GM21576 (cell line): ENCODE results near the gene HPGDS.
"Not testable (repeated sequence)": the region's sequence is repeated elsewhere in the genome, so short reads cannot be mapped to it uniquely, and the experiment has no call there.

ENCODE experiments used
- ATAC-seq: cut with Tn5 transposase; IDR thresholded peaks from one replicate; pipeline ENCODE4 v1.9.1; 2021; ENCODE audit warnings: mild to moderate bottlenecking, moderate library complexity; ENCODE audit not compliant: unreplicated experiment

Gene HPGDS

DNA sequence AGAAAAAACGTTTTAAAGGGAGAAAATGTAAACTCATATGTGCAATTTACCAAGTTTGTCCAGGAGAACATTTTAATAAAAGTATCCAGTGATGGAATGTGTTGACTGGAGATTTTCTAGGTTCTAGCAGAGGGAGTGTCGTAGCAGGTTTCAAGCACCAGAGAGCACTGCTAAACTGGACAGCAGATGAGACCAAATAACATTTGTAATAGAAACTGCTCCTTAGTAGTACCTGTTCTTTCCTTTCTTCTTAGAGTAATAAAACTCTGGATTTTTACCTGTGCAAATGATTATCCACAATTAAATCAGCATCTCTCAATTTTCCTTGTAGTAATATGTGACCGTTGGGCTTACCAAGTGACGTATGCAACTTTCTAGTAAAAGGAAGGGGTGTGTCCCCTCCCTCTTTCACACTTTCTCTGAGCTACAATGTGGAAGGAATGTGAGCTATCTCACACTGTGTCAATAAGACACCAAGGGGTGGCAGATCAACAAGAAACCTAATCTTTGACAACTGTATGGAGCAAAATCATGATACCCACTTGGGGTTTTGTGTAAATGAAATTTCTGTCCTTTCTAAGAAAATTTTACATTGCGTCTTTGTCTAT, 9.5 kb downstream of the HPGDS start:
- ATAC-seq, result no peak

DNA sequence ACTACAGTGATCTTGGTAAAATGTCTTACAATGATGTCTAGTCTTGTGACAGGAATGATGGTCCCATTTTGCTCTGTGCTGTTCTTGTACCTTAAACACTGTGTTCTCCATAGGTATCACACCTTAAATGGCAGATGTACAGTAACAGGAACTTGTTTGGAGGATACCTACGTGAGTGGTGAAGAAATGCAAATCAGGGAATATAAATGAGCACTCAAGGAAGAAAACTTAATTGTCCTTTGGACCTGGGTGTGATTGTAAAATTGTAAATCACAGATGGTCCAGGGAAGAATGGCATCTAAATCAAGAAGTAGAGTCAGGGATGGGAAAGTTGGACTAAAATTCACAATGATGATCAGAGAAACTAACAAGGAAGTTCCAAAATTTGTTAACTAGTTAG, 12.7 kb downstream of the HPGDS start:
- ATAC-seq, result no peak

DNA sequence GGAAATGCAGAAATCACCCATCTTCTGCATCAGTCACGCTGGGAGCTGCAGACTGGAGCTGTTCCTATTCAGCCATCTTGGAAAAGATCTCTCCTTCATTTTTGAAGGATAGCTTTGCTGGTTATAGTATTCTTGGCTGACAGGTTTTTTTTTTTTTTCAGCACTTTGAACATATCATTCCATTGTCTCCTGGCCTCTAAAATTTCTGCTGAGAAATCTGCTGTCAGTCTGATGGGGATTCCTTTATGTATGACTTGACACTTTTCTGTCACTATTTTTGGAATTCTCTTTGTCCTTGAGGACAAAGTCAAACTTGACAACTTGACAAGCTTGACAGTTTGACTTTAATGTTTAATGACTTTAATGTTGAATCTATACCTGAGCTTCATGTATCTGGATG, 16.8 kb downstream of the HPGDS start:
- ATAC-seq, result no peak

DNA sequence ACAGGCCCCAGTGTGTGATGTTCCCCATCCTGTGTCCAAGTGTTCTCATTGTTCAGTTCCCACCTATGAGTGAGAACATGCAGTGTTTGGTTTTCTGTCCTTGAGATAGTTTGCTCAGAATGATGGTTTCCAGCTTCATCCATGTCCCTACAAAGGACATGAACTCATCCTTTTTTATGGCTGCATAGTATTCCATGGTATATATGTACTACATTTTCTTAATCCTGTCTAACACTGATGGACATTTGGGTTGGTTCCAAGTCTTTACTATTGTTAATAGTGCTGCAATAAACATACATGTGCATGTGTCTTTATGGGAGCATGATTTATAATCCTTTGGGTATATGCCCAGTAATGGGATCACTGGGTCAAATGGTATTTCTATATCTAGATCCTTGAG, 22.7 kb downstream of the HPGDS start:
- not testable (repeated sequence) for ATAC-seq

DNA sequence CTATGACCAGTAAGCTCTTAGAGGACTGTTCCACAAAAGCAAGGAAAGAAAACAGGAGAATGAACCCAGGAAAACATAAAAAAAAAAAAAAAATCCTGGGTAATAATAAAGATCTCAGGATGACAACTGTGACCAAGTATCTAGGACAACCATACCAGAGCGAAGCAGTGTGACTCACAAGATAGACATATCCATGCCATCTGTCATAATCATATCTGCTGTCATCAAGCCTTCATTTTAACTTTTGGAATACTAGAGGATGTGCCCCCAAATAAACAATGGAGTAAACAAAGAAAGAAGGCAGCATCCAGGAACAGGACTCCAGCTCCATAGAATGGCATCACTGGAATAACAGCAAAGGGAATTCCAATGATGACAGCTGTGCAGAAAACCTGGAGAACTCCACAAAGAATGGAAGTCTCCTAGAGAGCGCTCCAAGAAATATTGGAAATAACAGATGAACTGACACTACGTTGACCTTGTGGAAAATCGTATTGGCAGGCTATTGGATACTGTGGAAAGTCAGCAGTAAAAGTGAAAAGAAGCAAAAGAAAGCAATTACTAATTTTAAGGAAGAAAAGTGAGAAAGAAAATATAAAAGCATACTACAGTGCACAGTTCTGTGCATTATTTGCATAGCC, 35.3 kb downstream of the HPGDS start:
- no peak for ATAC-seq

DNA sequence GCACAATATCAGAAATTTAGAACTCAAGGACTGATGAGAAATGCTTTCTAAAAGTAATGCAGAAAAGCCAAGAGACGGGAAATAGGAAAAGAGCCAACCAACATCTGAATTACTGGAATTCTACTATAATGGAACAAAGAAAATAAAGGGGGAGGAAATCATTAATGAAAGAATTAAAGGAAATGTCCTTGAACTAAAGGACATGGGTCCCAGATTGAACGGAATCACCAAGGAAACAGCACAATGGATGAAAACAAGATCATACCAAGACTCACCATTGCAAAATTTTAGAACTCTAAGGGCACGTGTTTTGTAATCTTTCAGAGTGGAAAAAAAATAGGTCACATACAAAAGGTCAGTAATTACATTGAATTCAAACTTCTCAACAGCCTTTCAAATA, 35.9 kb downstream of the HPGDS start:
- no peak for ATAC-seq

DNA sequence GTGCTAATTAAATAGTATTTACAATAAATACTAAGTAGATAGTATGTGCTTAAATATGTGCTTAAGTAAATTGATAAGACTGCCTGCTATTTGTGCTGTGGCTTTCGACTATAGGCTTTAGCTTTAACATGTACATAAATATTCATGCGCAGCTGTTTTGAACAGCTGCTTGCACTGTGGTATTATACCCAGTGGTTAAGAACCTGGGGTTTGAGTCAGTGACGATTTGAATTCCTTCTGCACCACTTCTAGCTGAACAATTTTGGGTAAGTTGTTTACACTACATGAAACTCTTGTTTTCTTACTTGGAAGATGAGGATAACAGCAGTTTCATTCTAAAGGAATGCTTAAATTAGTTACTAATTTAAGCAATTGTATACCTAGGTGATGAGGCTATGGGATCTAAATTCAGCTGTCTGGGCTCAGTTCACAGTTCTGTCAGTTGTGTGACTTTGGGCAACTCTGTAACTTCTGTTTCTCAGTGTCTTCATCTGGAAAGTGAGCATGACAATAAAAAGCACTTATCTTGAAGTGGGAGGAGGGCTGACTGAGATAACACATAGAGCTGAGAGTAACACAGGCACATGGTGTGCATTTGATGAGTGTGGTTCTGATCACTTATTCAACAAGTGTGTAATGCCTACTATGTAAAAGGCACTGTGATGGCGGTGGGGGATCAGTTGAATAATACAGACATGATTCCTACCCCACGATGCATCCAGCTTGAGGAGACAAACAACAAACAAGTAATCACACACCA, 37.0 kb downstream of the HPGDS start:
- ATAC-seq, result no peak

DNA sequence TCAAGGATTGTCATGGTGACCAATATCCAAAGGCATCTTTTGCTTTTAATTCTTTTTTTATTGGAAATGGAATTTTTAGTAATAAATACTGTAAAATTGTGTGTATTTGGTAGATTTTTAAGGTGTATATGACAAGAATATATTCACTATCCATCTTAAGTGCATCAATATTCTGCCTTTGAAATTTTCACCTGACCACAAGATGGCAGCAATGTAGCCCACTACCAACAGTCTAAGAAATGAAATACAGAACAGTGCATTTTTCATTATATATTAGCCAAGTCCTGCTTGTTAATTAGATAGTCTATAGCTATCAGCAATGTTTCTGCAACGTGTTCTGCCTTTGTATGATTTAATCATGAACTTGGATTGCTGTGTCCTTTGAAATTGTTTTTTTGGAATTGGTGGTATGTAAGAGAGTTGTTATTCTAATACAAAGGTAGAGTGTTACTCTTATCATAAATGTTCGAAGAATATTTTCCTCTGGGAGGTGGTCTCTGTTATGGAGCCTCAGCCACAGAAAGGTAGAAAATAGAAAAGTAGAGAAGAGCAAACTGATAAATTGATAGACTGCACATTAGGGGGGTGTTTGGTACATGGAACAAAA, 38.2 kb downstream of the HPGDS start:
- peak; percentile 70 for ATAC-seq

DNA sequence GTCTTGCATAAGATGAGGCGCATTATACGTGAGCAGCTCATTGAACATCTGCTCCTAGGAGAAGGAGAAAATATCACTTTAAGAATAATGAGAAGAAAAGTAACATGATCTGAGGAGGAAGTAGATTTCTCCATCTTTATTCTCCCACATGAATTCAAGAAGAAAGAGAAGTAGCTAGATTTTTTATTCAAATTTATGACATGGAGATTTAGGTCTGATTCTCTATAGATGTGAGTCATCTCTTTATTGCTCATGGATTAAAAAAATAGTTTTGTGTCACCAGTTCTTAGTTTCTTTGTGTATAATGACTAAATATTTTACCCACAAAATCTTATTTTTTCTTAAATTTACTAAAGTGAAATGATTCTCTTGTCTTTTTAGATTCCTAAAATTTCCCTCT, 40.4 kb downstream of the HPGDS start:
- no peak for ATAC-seq

DNA sequence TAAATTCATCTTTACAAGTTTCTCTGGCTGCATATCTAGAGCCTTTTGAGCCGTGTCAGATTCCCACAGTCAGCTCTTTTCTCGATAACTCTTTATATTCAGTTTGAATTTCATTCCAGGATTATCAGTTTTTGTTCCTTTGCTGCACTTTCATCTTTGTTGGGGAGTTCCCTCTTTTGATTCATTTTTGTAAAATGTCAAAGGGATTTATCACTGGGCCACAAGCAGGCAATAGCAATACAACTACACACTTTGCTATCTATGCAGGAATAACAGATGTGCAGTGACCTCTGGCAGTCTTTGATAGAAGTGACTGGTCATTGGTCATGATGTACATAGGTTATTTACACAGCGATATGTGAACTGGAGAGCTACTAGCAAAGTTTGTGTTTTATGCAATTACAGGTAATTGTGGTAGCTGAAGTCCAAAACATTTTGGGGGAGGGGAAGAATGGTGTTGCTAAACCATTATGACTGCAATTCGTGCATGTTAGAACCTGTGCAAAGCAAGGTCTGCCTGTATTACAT, 43.8 kb downstream of the HPGDS start:
- ATAC-seq, result no peak

DNA sequence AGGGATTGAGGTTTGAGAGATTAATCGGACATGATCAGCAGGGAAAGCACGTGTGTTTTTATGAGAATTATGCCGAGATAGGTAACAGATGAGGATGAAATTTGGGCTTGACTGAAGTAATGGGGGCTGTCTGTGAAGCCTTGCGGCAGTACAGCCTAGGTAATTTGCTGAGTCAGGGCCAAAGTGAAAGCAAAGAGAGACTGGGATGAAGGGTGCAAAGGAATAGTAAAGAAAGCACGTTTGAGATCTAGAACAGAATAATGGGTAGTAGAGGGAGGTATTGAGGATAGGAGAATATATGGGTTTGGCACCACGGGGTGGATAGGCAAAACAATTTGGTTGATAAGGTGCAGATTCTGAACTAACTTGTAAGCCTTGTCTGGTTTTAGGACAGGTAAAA, 47.2 kb downstream of the HPGDS start:
- not testable (repeated sequence) for ATAC-seq

DNA sequence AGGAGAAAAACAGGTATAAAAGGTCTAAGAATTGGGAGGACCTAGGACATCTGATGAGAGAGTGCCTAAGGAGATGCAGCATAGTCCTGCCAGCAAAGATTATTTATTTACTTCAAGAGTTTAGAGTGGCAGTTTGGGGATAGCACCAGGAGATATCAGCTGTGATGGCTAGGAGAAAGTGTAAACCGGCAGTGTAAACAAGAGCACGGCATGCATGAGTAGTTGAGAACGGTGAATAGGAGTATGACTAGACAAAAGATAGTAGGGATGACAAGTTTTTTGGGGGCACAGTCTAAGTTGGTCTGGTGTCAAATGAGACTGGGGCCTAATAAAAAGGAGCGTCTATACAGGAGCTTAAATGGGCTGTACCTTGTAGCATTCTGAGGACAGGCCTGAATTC, 48.7 kb downstream of the HPGDS start:
- ATAC-seq, result not testable (repeated sequence)

DNA sequence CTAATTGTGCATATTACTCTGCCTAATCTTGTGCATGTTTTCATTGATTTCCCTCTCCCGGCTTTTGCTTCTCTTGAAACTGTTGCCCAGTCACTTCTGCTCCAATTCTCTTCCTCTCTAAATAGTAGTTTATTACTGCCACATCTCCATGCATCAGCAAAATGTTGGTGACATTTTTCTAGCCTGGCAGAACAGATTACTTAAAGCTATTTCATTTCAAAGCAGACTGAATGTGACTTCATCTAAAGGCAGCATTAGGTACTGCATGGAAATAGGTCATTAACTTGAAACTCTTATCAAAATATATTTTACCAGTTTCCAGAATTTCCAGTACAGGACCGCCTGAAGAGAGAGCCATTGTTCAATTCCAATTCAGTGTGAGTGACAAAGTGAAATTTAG, 52.4 kb downstream of the HPGDS start:
- ATAC-seq, result no peak

DNA sequence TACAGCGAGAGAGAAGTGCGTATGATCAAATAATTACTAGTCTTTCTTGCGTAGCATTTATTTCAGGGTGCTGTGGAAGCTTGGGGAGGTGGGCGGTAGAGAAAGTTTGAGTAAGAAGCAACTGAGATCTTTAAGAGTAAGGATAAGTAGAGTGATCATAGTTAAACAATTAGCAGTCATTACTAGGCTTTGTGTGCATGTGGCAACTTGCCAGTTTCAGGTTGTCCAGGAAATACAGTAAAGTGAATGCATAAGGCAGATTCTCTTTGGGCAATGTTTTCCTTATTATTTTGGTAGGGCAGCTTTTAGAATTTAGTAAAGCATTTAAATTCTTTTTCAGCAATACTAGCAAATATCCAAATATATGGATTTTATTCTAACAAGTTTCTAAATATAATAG, 57.0 kb downstream of the HPGDS start:
- ATAC-seq, result no peak

DNA sequence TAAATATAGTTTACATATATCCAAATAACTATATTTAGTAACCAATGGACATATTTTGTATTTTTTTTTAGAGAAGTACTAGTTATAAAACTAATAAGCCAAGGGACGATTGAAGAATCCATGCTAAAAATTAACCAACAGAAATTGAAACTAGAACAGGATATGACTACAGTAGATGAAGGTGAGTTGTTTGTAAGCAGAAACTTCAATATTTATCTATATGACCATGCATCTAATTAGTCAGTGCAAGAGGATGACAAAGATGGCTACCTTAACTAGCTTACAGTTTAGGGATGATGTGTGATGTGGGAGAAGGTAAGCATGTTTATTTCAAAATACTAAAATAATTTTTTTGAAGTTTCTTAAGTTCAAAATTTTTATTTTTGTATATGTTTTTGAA, 57.7 kb downstream of the HPGDS start:
- ATAC-seq, result peak; percentile 55

DNA sequence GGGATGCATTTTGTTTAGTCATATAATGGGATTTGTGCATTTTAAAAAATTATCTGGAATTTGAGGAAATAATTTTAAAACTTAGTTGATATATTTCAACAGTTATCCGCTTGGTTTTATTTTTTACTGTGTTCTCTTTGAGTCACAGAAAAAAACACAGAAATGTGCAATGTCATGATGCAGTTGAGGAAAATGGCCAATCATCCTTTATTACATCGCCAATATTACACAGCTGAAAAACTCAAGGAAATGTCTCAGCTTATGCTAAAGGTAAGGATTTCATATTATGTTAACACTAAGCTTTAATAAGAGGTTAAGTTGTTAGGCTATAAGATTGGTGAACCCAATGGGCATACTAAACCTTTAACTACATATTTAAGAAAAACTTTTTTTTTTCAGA, 63.9 kb downstream of the HPGDS start:
- ATAC-seq, result no peak

DNA sequence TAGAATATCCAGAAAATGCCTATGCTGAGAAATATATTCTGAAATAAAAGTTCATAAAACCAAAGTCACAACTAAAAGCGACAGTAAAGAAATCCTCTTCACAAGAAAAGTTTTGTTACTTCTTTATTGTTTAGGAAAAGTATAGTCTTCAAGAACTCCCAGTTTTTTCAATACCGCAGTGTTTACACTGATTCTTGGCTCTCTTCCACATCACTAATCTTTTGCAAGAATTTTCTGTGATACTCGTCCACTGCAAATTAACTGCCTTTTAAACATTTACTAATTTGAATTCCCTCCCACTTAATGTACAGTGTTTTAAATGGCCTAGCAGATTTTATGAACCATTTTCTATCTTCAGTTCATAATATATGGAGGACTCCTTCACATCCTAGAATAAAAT, 65.1 kb downstream of the HPGDS start:
- no peak for ATAC-seq

DNA sequence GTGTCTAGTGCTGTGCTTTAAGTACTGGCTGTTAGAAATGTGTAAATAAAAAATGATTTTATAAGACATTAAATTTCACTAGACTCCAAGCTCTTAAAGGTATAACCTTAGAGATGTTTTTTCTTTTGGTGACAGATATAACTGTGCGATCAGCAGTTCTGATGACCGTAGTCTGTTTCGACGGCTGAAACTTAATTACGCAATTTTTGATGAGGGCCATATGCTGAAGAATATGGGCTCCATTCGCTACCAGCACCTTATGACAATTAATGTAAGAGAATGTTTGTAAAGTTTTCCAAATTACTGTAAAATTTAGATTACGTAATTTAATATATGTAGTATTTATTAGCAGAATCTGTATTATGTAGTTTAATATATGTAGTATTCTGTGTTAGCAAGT, 66.4 kb downstream of the HPGDS start:
- ATAC-seq, result no peak

DNA sequence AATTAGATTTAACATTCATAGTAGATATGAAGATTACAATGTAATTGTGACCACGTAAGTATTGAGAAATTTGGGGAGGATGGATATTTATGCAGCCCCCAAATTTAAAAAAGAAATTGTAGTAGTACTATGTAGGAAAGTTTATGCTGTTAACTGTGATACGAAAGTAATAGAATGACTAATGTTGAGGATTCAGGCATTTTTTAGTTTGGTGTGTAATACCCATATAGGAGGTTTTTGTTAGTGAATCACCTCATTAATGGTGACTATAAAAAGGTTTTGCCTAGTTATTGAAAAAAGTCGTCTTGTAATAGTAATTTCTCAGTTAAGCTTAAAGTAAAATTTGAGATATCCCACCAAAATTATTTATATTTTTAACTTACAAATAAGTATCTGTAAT, 67.7 kb downstream of the HPGDS start:
- no peak for ATAC-seq

DNA sequence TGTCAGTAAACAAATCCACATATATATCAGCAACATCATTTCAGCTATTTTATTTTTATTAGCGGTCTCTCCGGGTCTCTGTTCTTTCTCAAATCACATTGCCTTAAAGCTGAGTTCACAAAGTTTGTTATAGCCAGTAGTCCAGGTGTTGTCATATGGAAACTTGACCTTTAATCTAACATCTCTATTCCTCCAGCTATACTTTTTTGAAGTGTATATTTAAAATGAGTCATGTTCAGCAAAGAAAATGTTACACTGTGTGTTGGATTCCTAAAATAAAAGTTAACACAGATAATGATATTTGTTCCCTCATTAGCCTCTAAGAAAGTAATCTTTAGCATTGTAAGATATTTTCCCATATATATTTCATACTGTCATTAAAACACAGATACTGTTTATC, 71.4 kb downstream of the HPGDS start:
- no peak for ATAC-seq

DNA sequence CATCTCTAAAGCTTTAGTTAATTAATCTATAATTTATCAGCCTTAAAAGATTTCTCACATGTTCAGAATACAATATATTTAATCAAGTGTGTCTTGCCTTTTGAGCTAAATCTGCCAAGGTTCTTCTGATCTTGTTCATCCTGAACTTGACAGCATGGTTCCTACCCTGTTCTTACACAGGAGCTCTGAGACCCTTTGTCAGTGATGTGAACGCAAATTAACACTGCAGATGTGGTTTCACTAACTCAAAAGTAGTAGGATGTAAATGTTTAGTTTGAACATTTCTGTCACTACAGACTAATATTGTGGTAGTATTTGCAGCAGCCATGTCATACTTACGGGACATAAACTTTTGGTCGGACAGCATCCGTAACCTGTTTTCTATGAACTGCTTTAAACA, 75.6 kb downstream of the HPGDS start:
- ATAC-seq, result no peak
